ENCODE results near the gene PLXNA3. TPM values are rescaled to one million over a fixed set of nuclear protein-coding genes. Genes with fewer than 3 reads are reported as not detected.

PLXNA3 gene
- total and polyA plus RNA-seq, 2 experiments from 2014 or later: 25.9 to 35.1 TPM

DNA sequence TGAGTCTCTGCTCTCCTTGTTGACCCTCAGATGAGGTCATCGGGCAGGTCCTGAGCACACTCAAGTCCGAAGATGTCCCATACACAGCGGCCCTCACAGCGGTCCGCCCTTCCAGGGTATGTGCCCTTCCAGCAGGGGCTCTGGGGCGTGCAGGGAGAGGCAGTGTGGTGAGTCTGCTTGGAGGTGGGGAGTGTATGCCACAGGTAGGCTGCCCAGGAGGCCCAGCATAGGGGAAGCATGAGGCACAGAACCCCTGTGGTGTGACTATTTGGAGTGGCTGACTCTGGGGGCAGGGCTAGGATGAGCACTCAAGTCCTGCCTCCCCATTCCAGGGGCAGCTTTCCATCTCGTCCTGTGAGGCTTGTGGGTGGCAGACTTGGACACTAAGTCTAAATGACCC lies 24.5 kb upstream of the PLXNA3 start:
- no peak for TF ChIP-seq EZH2phosphoT487 (IDR thresholded peaks at IDR 0.05; ENCODE audit: insufficient read depth, low read depth)
- TF ChIP-seq EZH2 (IDR thresholded peaks at IDR 0.05; ENCODE audit: insufficient read depth, poor library complexity, severe bottlenecking): no peak
- Histone ChIP-seq H3K4me1 (ENCODE audit: insufficient read depth) (no peaks in the 10 kb centered on the region), H3K27me3 (replicated peaks; ENCODE audit: insufficient read depth) (no peaks in the 10 kb centered on the region), H3K4me2 (ENCODE audit: unreplicated experiment) (no peak overlapping the region), H3K9ac (no peak overlapping the region), H4K20me1 (ENCODE audit: insufficient read depth) (no peaks in the 10 kb centered on the region), H2AFZ (no peak overlapping the region), H3K9me3 (ENCODE audit: low read depth) (no peaks in the 10 kb centered on the region), H3K4me3 (no peak overlapping the region), H3K36me3 (ENCODE audit: low read depth) (no peaks in the 10 kb centered on the region), H3K9me2 (ENCODE audit: insufficient read depth) (no peaks in the 10 kb centered on the region), H3F3A (ENCODE audit: insufficient read depth) (no peaks in the 10 kb centered on the region), H3K79me2 (ENCODE audit: insufficient read depth) (peaks cover 36% of the 10 kb centered on the region), H3K27ac (no peak overlapping the region)
- WGBS, 2 experiments (ENCODE audit: low coverage in 1 of 2, low lambda C conversion rate in 2 of 2, missing lambda C conversion rate in 2 of 2): 58 to 88% methylated on average over 3 to 7 of the region's 7 CpGs
- in situ Hi-C loops (cut with MboI): no loop called here
- no peak for DNase-seq

- no peaks in the 10 kb centered on the region for H3K9me2 ChIP-seq (ENCODE audit: insufficient read depth)
- no peaks in the 10 kb centered on the region for H3K9me3 ChIP-seq (ENCODE audit: low read depth)
- no peaks in the 10 kb centered on the region for H3K4me1 ChIP-seq (ENCODE audit: insufficient read depth)
- H3K9ac ChIP-seq: no peak overlapping the region
- H3F3A ChIP-seq (ENCODE audit: insufficient read depth): no peaks in the 10 kb centered on the region
- H3K4me2 ChIP-seq (ENCODE audit: unreplicated experiment): no peak overlapping the region
- no peak for TF ChIP-seq EZH2phosphoT487 (IDR thresholded peaks at IDR 0.05; ENCODE audit: insufficient read depth, low read depth)
- no peak for TF ChIP-seq EZH2 (IDR thresholded peaks at IDR 0.05; ENCODE audit: insufficient read depth, poor library complexity, severe bottlenecking)
- H4K20me1 ChIP-seq (ENCODE audit: insufficient read depth): no peaks in the 10 kb centered on the region
- 68 to 94% methylated on average over 4 of the region's 7 CpGs for WGBS, 2 experiments (ENCODE audit: low coverage in 1 of 2, low lambda C conversion rate in 2 of 2, missing lambda C conversion rate in 2 of 2)
- no peak for DNase-seq
- in situ Hi-C loops (cut with MboI): no loop called here
- no peak overlapping the region for H3K4me3 ChIP-seq
- no peaks in the 10 kb centered on the region for H3K36me3 ChIP-seq (ENCODE audit: low read depth)
- H2AFZ ChIP-seq: no peak overlapping the region
- H3K27me3 ChIP-seq (replicated peaks; ENCODE audit: insufficient read depth): no peaks in the 10 kb centered on the region
- no peak overlapping the region for H3K27ac ChIP-seq
- H3K79me2 ChIP-seq (ENCODE audit: insufficient read depth): peaks cover 36% of the 10 kb centered on the region
Measured at GRCh38 chrX:154434394-154435168, 23.5 kb upstream of the PLXNA3 start.

GRCh38 chrX:154435171-154435733 lies 22.8 kb upstream of the PLXNA3 start:
- no peaks in the 10 kb centered on the region for H3K36me3 ChIP-seq (ENCODE audit: low read depth)
- no peaks in the 10 kb centered on the region for H4K20me1 ChIP-seq (ENCODE audit: insufficient read depth)
- in situ Hi-C loops (cut with MboI): no loop called here
- no peak overlapping the region for H3K4me2 ChIP-seq (ENCODE audit: unreplicated experiment)
- no peak for TF ChIP-seq EZH2 (IDR thresholded peaks at IDR 0.05; ENCODE audit: insufficient read depth, poor library complexity, severe bottlenecking)
- no peak for TF ChIP-seq EZH2phosphoT487 (IDR thresholded peaks at IDR 0.05; ENCODE audit: insufficient read depth, low read depth)
- H3K9me2 ChIP-seq (ENCODE audit: insufficient read depth): no peaks in the 10 kb centered on the region
- DNase-seq: no peak
- no peak overlapping the region for H3K4me3 ChIP-seq
- peaks cover 36% of the 10 kb centered on the region for H3K79me2 ChIP-seq (ENCODE audit: insufficient read depth)
- 98 to 99% methylated on average over 9 to 17 of the region's 19 CpGs for WGBS, 2 experiments (ENCODE audit: low coverage in 1 of 2, low lambda C conversion rate in 2 of 2, missing lambda C conversion rate in 2 of 2)
- no peaks in the 10 kb centered on the region for H3F3A ChIP-seq (ENCODE audit: insufficient read depth)
- no peak overlapping the region for H3K27ac ChIP-seq
- H3K4me1 ChIP-seq (ENCODE audit: insufficient read depth): no peaks in the 10 kb centered on the region
- H3K9ac ChIP-seq: no peak overlapping the region
- H2AFZ ChIP-seq: no peak overlapping the region
- H3K27me3 ChIP-seq (replicated peaks; ENCODE audit: insufficient read depth): no peaks in the 10 kb centered on the region
- no peaks in the 10 kb centered on the region for H3K9me3 ChIP-seq (ENCODE audit: low read depth)

- H3K4me1 ChIP-seq (ENCODE audit: insufficient read depth): no peaks in the 10 kb centered on the region
- H4K20me1 ChIP-seq (ENCODE audit: insufficient read depth): no peaks in the 10 kb centered on the region
- H2AFZ ChIP-seq: 0 out of 2 replicates have a peak overlapping the region, but pooled peaks have one; percentile 33
- TF ChIP-seq EZH2 (IDR thresholded peaks at IDR 0.05; ENCODE audit: insufficient read depth, poor library complexity, severe bottlenecking): no peak
- no peak for TF ChIP-seq EZH2phosphoT487 (IDR thresholded peaks at IDR 0.05; ENCODE audit: insufficient read depth, low read depth)
- in situ Hi-C loops (cut with MboI): no loop called here
- H3K79me2 ChIP-seq (ENCODE audit: insufficient read depth): peaks cover 37% of the 10 kb centered on the region
- H3K9ac ChIP-seq: peak overlapping the region; percentile 80
- peak overlapping the region; percentile 59; the same call in 1 of the 2 replicates for H3K27ac ChIP-seq
- H3K4me3 ChIP-seq: peak overlapping the region; percentile 79
- 28 to 35% methylated on average over 8 to 19 of the region's 78 CpGs for WGBS, 2 experiments (ENCODE audit: low coverage in 1 of 2, low lambda C conversion rate in 2 of 2, missing lambda C conversion rate in 2 of 2)
- no peaks in the 10 kb centered on the region for H3F3A ChIP-seq (ENCODE audit: insufficient read depth)
- H3K4me2 ChIP-seq (ENCODE audit: unreplicated experiment): no peak overlapping the region
- no peaks in the 10 kb centered on the region for H3K36me3 ChIP-seq (ENCODE audit: low read depth)
- H3K9me2 ChIP-seq (ENCODE audit: insufficient read depth): no peaks in the 10 kb centered on the region
- peak; percentile 64 for DNase-seq
- no peaks in the 10 kb centered on the region for H3K27me3 ChIP-seq (replicated peaks; ENCODE audit: insufficient read depth)
- H3K9me3 ChIP-seq (ENCODE audit: low read depth): no peaks in the 10 kb centered on the region
Measured at GRCh38 chrX:154436374-154436982, 21.6 kb upstream of the PLXNA3 start.
